Spleen (tissue), 11 donors: Measurements from ENCODE around the gene C9orf78. TPM values are rescaled to one million over a fixed set of nuclear protein-coding genes. Genes with fewer than 3 reads are reported as not detected.

Experiments used
- DNase-seq: peaks from one replicate; pipeline ENCODE4 v3.0.0-alpha.2; 2020
- H3K27ac ChIP-seq, 8 donors: fragments of 200-600 bp; sonication (generic) in 7 of 8; 1 replicate in 4 of 8; 2 replicates in 4 of 8; pipeline versions ENCODE4 v1.5.0 to v1.8.0; 2016 to 2021; ENCODE audit warnings: inconsistent platforms in 4 of 8, mild to moderate bottlenecking in 4 of 8, moderate library complexity in 1 of 8
- H3K27me3 ChIP-seq, 7 donors: fragments of 200-600 bp; sonication (generic) in 6 of 7; replicated peaks in 1 of 7; 1 replicate in 4 of 7; 2 replicates in 3 of 7; pipeline versions ENCODE4 v1.5.0 to v1.8.0; 2016 to 2021; ENCODE audit warnings: inconsistent platforms in 3 of 7, mild to moderate bottlenecking in 1 of 7
- H3K36me3 ChIP-seq, 6 donors: fragments of 200-600 bp; sonication (generic) in 5 of 6; 1 replicate in 4 of 6; 2 replicates in 2 of 6; pipeline versions ENCODE4 v1.5.0 to v1.8.0; 2016 to 2021; ENCODE audit warnings: inconsistent platforms in 2 of 6
- H3K4me1 ChIP-seq, 6 donors: fragments of 200-600 bp; sonication (generic) in 5 of 6; 1 replicate in 3 of 6; 2 replicates in 3 of 6; pipeline versions ENCODE4 v1.5.0 to v1.8.0; 2016 to 2021; ENCODE audit warnings: inconsistent platforms in 3 of 6
- H3K4me3 ChIP-seq, 8 donors: fragments of 200-600 bp; sonication (generic) in 7 of 8; 1 replicate in 4 of 8; 2 replicates in 4 of 8; pipeline versions ENCODE4 v1.5.0 to v1.8.0; 2016 to 2021; ENCODE audit warnings: inconsistent platforms in 4 of 8, mild to moderate bottlenecking in 4 of 8, moderate library complexity in 2 of 8
- H3K9me3 ChIP-seq, 8 donors: fragments of 200-600 bp; sonication (generic) in 7 of 8; 1 replicate in 4 of 8; 2 replicates in 4 of 8; pipeline versions ENCODE4 v1.5.0 to v1.8.0; 2016 to 2021; ENCODE audit warnings: inconsistent platforms in 4 of 8
- CTCF ChIP-seq, 11 experiments: fragments of 200-600 bp in 7 of 11; fragments of 450-650 bp in 4 of 11; sonication (generic) in 4 of 11; IDR thresholded peaks in 8 of 11; conservative IDR thresholded peaks in 3 of 11; 1 replicate in 7 of 11; 2 replicates in 4 of 11; pipeline versions ENCODE4 v1.4.0 to v1.8.0; 2016 to 2021; ENCODE audit warnings: antibody characterized with exemption in 11 of 11, inconsistent platforms in 4 of 11, mild to moderate bottlenecking in 1 of 11
- POLR2A ChIP-seq, 3 donors: fragments of 450-650 bp; IDR thresholded peaks; one replicate each; pipeline ENCODE4 v1.5.1; 2017; ENCODE audit warnings: antibody characterized with exemption in 3 of 3, mild to moderate bottlenecking in 1 of 3
- POLR2AphosphoS5 ChIP-seq, 3 donors: sonication (generic); formaldehyde crosslinking; IDR thresholded peaks; one replicate each; pipeline ENCODE4 v1.5.1; 2017; ENCODE audit warnings: antibody characterized with exemption in 3 of 3
- WGBS, 5 donors: extraction: QIAGEN DNeasy Blood & Tissue Kit in 3 of 5; methylation state at CpG; one replicate each; pipeline versions ENCODE4 v1.1.5 to v1.1.7; 2013 to 2018; 5-methylcytosine and 5-hydroxymethylcytosine counted together
- intact Hi-C: fragments of 100-400 bp; cut with DNase I; formaldehyde crosslinking; loops from one replicate; pipeline ENCODE4 v1.15.0; 2023; ENCODE audit warnings: low total_unique reads
- polyA plus RNA-seq, 3 donors: library from polyadenylated mRNA; stranded (reverse); fragments of 200-250 nt; gene quantifications; one replicate each; pipeline ENCODE4 v1.2.1, GENCODE V29; 2013
- total RNA-seq, 7 donors: library from RNA; depleted of rRNA in 3 of 7; stranded (reverse); fragments of >200 nt in 3 of 7; fragmentation: NEBNext Ultra II Directional in 4 of 7; extraction: Animal tissue kit (Norgen Biotek cat#: 25700) in 4 of 7; gene quantifications; one replicate each; pipeline versions ENCODE4 v1.1.0 to v1.2.1, GENCODE V29; 2016 to 2021
- donor health status: healthy with polysubstance abuse.
- donor health status: DM: no; HTN: no; CAD: no; lungs with moderate emphysema.
- donor health status: DM: no; HTN: no; CAD: no.
- donor health status: Bipolar disorder and iron deficiency.
- donor health status: healthy.
- donor health status: DM: no; HTN: no; CAD: no.
- donor health status: DM: yes; HTN: yes; CAD: no.

Gene C9orf78
- total and polyA plus RNA-seq, 10 donors, result 35.6 to 105 (median 48.7) TPM

- TF ChIP-seq POLR2A (IDR thresholded peaks at IDR 0.05), result no peak
- no peak for DNase-seq
- no peaks in the 10 kb centered on the region for H3K27me3 ChIP-seq
- H3K4me3 ChIP-seq, result no peak overlapping the region
- intact Hi-C loops, result no loop called here
- WGBS, 5 donors, result 67 to 77% (median 76%) methylated on average over 8 to 10 of the region's 10 CpGs
- H3K36me3 ChIP-seq, result peaks cover 0 to 36% (median 0%) of the 10 kb centered on the region in 6 donors
- H3K9me3 ChIP-seq, result no peaks in the 10 kb centered on the region
- peak overlapping the region in 4 of 8 donors; percentile 2 to 56 (median 16) for H3K27ac ChIP-seq
- H3K4me1 ChIP-seq, result peaks cover 17 to 62% (median 45%) of the 10 kb centered on the region in 6 donors
Measured at GRCh38 chr9:129839324-129840023, 4.4 kb upstream of the C9orf78 start.

- no peaks in the 10 kb centered on the region for H3K27me3 ChIP-seq
- peak overlapping the region in 2 of 8 donors; percentile 26 to 56 for H3K27ac ChIP-seq
- no peak for DNase-seq
- peaks cover 0 to 33% (median 0%) of the 10 kb centered on the region in 6 donors for H3K36me3 ChIP-seq
- no peaks in the 10 kb centered on the region for H3K9me3 ChIP-seq
- WGBS, 5 donors, result 81 to 88% (median 84%) methylated on average over 12 of the region's 12 CpGs
- intact Hi-C loops, result no loop called here
- TF ChIP-seq CTCF (IDR thresholded peaks at IDR 0.05 in 8 of 11, conservative IDR thresholded peaks at IDR 0.05 in 3 of 11) (no peak), POLR2A (IDR thresholded peaks at IDR 0.05) (no peak), POLR2AphosphoS5 (IDR thresholded peaks at IDR 0.05) (no peak)
- peaks cover 22 to 66% (median 52%) of the 10 kb centered on the region in 6 donors for H3K4me1 ChIP-seq
- no peak overlapping the region for H3K4me3 ChIP-seq
Measured at GRCh38 chr9:129838707-129839259, 3.7 kb upstream of the C9orf78 start.

- 24 to 31% (median 26%) methylated on average over 16 of the region's 16 CpGs for WGBS, 5 donors
- peaks cover 29 to 79% (median 59%) of the 10 kb centered on the region in 6 donors for H3K4me1 ChIP-seq
- peaks cover 0 to 35% (median 16%) of the 10 kb centered on the region in 6 donors for H3K36me3 ChIP-seq
- peak overlapping the region; percentile 58 to 97 (median 94) for H3K4me3 ChIP-seq
- TF ChIP-seq POLR2AphosphoS5 (IDR thresholded peaks at IDR 0.05) (peak in 1 of 3 donors; percentile 62), CTCF (IDR thresholded peaks at IDR 0.05 in 8 of 11, conservative IDR thresholded peaks at IDR 0.05 in 3 of 11) (no peak), POLR2A (IDR thresholded peaks at IDR 0.05) (no peak)
- no peaks in the 10 kb centered on the region for H3K27me3 ChIP-seq
- H3K9me3 ChIP-seq, result no peaks in the 10 kb centered on the region
- DNase-seq, result peak; percentile 84
- peak overlapping the region; percentile 89 to 95 (median 92) for H3K27ac ChIP-seq
- intact Hi-C loops, result no loop called here
Measured at GRCh38 chr9:129836311-129837007, 1.4 kb upstream of the C9orf78 start.

GRCh38 chr9:129835860-129836223 is 767 bp upstream of the C9orf78 start:
- Histone ChIP-seq H3K4me3 (peak overlapping the region; percentile 58 to 97 (median 94)), H3K9me3 (no peaks in the 10 kb centered on the region), H3K27ac (peak overlapping the region; percentile 89 to 95 (median 92)), H3K27me3 (no peaks in the 10 kb centered on the region), H3K36me3 (peaks cover 0 to 40% (median 22%) of the 10 kb centered on the region in 6 donors), H3K4me1 (peaks cover 29 to 76% (median 59%) of the 10 kb centered on the region in 6 donors)
- intact Hi-C loops, result no loop called here
- TF ChIP-seq CTCF (IDR thresholded peaks at IDR 0.05 in 8 of 11, conservative IDR thresholded peaks at IDR 0.05 in 3 of 11) (no peak), POLR2AphosphoS5 (IDR thresholded peaks at IDR 0.05) (no peak)
- WGBS, 5 donors, result 0 to 1% (median 1%) methylated on average over 14 to 19 of the region's 19 CpGs
- no peak for DNase-seq
